GM13976 (cell line): ENCODE results near the gene MCCC1.

ENCODE experiments used
- DNase-seq: peaks from one replicate; pipeline ENCODE4 v3.0.0; 2012; ENCODE audit warnings: low spot score
- CTCF ChIP-seq: IDR thresholded peaks from 2 replicates; pipeline ENCODE4 v1.5.1; 2012; ENCODE audit warnings: borderline replicate concordance, mild to moderate bottlenecking; ENCODE audit not compliant: insufficient read depth; ENCODE audit errors: extremely low read depth, missing control alignments, control extremely low read depth
- in situ Hi-C: fragments of 300-500 bp; cut with MboI; formaldehyde crosslinking; loops from one replicate; pipeline ENCODE4 v1.12.0; 2022; ENCODE audit warnings: low sequenced_read_pairs, mixed read lengths, inconsistent platforms; ENCODE audit not compliant: unreplicated experiment

MCCC1 gene

GRCh38 chr3:183099026-183099837, at the start of gene MCCC1:
TSS of gene MCCC1 (minus strand) at chr3:183099496. CDS start at chr3:183099440, 56 bp downstream.
- TF ChIP-seq CTCF = no peak
- in situ Hi-C loops = no loop called here
- peak; percentile 98 for DNase-seq

DNA sequence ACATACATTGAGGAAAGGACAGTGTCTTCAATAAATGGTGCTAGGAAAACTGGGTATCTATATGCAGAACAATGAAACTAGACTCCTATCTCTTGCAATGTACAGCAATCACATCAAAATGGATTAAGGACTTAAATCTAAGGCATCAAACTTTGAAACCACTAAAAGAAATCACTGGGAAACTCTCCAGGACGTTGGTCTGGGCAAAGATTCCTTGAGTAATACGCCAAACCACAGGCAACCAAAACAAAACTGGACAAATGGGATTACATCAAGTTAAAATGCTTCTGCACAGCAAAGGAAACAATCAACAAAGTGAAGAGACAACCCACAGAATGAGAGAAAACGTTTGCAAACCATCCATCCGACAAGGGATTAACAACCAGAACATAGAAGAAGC, 48.8 kb upstream of the MCCC1 start:
- no peak for DNase-seq
- no peak for TF ChIP-seq CTCF
- in situ Hi-C loops = no loop called here

GRCh38 chr3:183144363-183144762, 45.1 kb upstream of the MCCC1 start:
- in situ Hi-C loops = no loop called here
- no peak for DNase-seq
- no peak for TF ChIP-seq CTCF

DNA sequence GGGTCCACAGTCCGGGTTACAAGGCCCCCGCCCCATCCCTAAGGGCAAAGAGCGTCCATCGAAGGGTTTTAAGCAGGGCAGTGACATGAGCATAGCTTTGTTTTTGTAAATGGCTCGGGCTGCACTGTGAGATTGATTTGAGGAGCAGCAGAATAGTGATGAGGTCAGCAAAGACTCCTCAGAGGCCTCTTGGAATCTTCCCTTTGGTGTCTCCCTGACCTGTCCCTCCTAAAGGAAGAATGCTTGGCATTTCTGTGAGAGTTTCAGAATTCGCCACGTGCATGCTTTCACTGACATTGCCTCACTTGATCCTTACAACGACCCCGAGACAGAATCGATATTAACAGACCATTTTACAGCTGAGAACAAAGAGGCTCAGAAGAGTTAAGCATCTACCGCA, 42.9 kb upstream of the MCCC1 start:
- no peak for DNase-seq
- in situ Hi-C loops = no loop called here
- no peak for TF ChIP-seq CTCF

DNA sequence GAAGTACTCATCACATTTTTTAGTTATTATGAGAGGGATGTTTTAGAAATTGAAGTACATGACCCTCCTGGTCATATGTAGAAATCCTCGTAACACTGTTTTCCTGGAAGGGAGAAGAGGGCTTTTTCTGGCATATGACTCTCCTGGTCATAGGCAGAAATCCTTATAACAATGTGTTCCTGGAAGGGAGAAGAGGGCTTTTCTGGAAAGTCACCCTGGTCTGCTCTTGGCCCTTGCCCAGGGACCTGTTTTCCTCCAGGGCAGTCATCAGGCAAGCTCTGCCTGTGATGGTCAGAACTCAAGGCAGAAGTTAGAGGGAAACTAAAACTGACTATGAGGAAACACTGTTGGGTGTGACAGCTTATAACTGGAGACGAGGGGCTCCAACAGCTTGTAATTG, 35.5 kb upstream of the MCCC1 start:
- TF ChIP-seq CTCF = no peak
- in situ Hi-C loops = no loop called here
- DNase-seq = no peak

- in situ Hi-C loops = no loop called here
- DNase-seq = no peak
- no peak for TF ChIP-seq CTCF
Observed at GRCh38 chr3:183132409-183132808, 33.1 kb upstream of the MCCC1 start.
